GM21717 (cell line): ENCODE measurements around the gene EVX1.

Experiments used
- ATAC-seq: cut with Tn5 transposase; IDR thresholded peaks from one replicate; pipeline ENCODE4 v1.9.1; 2021; ENCODE audit warnings: mild to moderate bottlenecking, moderate library complexity; ENCODE audit not compliant: unreplicated experiment

EVX1 gene

DNA sequence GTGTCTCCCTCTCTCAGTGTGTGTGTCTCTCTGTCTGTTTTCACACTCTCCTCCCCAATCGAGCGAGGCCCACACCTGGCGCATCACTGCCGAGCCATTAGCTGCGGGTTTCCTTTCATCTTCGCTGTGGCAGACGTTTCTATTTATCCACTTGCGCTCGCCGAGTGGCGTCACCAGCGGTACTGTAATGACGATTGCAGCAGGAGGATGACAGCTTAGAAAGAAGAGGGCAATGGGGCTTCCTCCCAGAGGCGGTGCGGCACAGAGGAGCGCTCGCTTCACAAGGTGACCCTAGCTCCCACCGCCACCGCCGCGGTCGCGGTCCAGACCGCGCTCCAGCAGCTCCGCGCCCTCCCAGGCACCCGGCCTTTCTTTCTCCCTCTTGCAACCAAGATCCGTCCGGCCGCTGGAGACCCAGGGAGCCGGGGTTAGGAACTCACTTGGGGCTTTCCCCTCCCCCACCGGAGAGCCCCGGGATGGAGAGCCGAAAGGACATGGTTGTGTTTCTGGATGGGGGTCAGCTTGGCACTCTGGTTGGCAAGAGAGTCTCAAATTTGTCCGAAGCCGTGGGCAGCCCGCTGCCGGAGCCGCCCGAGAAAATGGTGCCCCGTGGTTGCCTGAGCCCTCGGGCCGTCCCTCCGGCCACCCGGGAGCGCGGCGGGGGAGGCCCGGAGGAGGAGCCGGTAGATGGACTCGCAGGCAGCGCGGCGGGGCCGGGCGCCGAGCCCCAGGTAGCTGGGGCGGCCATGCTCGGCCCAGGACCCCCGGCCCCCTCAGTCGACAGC lies at the start of gene EVX1:
EVX1 (plus strand) TSS at position 248 of the 785 bp plus-strand sequence; CDS start at position 477, 229 bp downstream.
- ATAC-seq, result no peak

DNA sequence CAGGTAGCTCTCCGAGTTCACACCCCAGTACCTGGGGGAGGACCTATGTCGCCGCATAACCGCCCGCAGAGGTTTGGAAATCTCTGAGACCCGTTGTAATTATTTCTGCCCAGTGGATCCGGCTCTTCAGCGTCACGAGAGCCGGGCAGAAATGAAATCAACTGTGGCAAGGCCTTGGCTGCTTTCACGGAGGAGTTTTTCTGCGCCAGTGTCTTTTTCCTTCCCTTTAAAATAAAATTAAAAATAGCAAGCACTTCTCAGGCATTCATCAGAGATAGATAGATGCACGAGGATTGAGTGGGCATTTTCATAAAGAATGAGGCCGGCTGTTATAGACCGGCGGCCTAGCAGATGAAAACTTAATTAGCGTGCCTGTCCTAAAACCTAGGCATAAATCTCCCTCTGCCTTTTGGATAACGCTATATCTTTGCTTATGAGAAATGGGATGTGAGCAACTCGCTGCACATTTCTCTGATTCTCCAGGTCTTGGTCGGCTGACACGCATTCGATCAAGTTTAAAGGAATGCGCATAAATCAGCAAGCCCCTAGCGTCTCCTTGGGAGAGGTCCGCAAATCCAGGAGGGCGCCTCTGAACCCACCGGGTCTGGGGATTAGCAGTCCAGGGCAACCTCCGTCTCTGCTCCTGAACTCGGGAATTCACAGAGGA lies 49.1 kb upstream of the EVX1 start:
- ATAC-seq, result no peak

GRCh38 chr7:27194002-27194352 lies 48.6 kb upstream of the EVX1 start:
- no peak for ATAC-seq

GRCh38 chr7:27194686-27195379 lies 47.8 kb upstream of the EVX1 start:
- no peak for ATAC-seq

DNA sequence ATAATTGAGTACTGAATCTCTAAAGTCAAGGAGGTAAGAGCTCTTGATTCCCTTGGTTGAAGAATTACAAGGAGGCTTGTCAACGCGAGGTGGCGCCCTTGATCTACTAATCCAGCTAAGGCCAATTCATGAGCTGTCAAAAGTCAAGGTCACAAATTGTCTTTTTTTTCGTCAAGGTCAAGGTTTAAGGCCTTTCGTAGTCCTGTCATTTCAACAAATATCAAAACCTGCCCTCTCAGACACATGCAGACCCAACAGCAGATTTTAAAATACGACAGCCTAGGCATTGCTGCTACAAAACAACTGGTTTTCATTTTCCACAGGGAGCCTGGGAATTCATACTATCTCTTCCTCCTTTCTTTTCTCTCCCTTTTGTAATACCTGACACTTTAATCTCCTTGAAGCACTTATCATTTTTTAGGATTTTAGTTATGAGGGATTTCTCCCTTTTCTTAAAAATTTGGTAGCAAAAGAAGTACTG lies 46.3 kb upstream of the EVX1 start:
- ATAC-seq, result no peak

DNA sequence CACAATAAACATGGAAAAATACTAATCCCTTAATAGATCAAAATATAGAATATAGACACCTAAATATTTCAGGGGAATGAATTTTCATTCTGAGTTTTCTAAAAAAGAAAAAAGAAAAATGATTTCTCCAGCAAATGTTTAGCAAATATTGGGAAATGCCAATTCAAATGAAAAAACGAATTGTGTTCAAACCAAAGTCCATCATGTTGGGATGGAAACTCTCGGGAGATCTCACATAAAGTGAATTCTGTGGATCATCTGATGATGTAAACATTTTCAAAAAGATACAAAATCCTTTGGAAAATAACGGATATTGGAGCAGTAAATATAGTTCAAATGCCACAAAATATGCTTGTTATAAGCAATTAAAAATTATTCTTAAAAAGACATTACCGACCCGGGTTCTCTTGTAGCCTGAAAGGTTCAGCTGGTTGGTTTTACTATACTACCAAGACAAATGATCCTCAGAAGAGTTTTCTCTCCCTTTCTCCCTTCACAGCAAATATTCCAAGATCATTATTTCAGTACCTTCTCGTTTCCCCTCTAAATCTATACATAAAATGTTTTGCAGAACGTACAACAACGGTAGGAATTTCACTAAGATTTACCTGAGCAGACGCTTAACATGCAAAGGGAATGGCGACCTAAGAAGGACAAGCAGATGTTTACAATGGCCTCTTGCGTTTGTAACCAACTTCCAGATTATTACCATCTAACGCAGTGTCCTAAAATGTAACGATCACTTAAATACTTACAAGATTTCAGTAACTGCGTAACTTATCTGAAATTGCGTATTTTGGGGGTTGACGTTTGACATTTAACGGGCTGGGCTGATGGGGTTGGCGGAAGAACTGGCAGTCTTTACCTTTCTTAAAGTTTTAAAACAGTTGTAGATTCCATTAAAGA lies 45.2 kb upstream of the EVX1 start:
- no peak for ATAC-seq

- ATAC-seq, result no peak
Measured at GRCh38 chr7:27198138-27198841, 44.3 kb upstream of the EVX1 start.

GRCh38 chr7:27198871-27199801 lies 43.5 kb upstream of the EVX1 start:
- ATAC-seq, result no peak

GRCh38 chr7:27199849-27200760 lies 42.5 kb upstream of the EVX1 start, which contains the start of gene HOXA13:
Gene HOXA13, minus strand, starts transcription at chr7:27200091. Its CDS starts 14 bp downstream, at chr7:27200077.
- ATAC-seq, result no peak

GRCh38 chr7:27200761-27201579 lies 41.6 kb upstream of the EVX1 start:
- no peak for ATAC-seq

GRCh38 chr7:27201580-27202017 lies 41.0 kb upstream of the EVX1 start:
- no peak for ATAC-seq

DNA sequence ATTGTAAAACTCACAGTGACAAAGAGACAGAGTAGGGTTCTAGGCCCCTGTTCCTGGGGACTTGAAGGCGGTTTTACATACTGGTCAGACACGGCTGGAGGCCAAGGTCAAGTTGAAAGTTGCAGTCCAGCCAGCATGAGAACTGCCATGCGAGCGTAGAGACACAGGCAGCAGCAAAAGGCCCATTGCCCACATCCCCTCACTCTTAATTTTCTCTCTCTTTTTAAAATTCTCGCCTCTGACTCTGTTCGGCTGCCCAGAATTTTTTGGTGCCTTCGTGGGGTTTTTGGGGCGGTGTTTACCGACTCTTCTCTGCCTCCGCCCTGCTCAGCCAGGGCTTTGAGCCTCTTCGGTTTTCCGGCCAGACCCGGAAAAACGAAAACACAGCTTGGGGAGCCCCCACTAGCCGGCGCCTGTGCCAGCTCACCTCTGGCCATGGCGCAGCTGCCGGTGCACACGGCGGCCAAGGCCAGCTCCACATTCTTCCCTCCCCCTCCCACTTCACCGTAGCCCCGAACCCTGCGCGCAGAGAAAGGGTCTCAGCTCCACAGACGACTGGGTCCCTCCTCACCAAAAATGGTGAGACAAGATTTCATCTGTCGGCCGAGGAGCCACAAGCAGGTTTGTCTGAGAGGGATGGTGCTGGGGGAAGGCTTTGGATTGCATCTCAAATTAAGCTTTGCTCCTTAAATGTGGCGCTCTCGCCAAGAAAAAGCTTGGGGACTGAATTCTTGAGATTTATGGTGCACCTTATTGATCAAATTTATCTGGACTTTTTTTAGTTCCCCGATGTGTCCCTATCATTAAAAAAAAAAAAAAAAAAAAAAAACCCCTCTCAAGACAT lies 40.4 kb upstream of the EVX1 start:
- no peak for ATAC-seq

- no peak for ATAC-seq
Measured at GRCh38 chr7:27202862-27203134, 39.8 kb upstream of the EVX1 start.

GRCh38 chr7:27203365-27203953 lies 39.1 kb upstream of the EVX1 start:
- no peak for ATAC-seq

DNA sequence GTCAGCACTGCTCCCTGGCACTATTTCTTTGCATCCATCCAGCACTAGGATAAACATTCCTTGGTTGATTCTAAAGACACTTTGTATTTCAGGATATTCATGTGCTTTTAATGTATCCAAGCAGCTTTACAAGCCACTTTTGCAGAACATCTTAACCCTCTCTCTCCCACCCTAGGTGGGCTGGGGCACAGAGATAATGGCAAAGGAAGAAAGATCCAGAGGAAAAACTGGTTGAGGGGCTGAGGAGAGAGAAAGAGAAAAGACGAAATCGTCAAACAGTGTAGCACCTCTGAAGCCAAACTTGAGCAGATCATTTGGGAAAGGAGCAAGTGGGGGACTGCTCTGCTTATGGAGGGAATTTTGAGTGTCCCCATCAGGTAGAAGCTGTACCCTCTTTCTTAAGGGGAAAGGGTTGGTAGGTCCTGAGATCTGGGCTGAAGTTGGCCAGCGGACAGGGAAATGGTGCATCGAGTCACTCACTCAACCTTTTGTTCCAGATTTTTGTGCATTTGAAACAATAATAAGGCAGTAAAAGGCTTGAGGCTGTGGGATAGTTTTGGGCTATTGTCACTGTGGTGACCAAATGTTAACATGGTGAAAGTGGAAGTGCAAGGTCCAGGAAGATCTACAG lies 38.5 kb upstream of the EVX1 start:
- ATAC-seq, result no peak
